Heart left ventricle (tissue), 16 donors: ENCODE data around the gene CPLANE2. TPM values are rescaled to one million over a fixed set of nuclear protein-coding genes. Genes with fewer than 3 reads are reported as not detected.

Experiments
- ATAC-seq, 4 donors: fragments of 200-7000 bp; cut with Tn5 transposase; one replicate each; pipeline ENCODE4 v1.9.1; 2020 to 2022; ENCODE audit warnings: moderate library complexity in 4 of 4, mild to moderate bottlenecking in 3 of 4, moderate number of reproducible peaks in 1 of 4
- DNase-seq, 5 donors: peaks; one replicate each; pipeline ENCODE4 v3.0.0-alpha.2; 2020
- H3K27ac ChIP-seq, 12 donors: fragments of 200-600 bp; sonication (generic) in 4 of 12; one replicate each; pipeline versions ENCODE4 v1.5.0 to v1.8.0; 2016 to 2022; ENCODE audit warnings: mild to moderate bottlenecking in 2 of 12
- H3K27me3 ChIP-seq, 9 donors: fragments of 200-600 bp; sonication (generic) in 2 of 9; one replicate each; pipeline versions ENCODE4 v1.5.1 to v1.8.0; 2016 to 2022; ENCODE audit warnings: mild to moderate bottlenecking in 3 of 9
- H3K36me3 ChIP-seq, 9 donors: fragments of 200-600 bp; sonication (generic) in 2 of 9; one replicate each; pipeline versions ENCODE4 v1.5.0 to v1.8.0; 2018 to 2022; ENCODE audit warnings: mild to moderate bottlenecking in 2 of 9
- H3K4me1 ChIP-seq, 12 donors: fragments of 200-600 bp; sonication (generic) in 4 of 12; one replicate each; pipeline versions ENCODE4 v1.5.0 to v1.8.0; 2016 to 2022; ENCODE audit warnings: mild to moderate bottlenecking in 3 of 12
- H3K4me3 ChIP-seq, 12 donors: fragments of 200-600 bp; sonication (generic) in 4 of 12; one replicate each; pipeline versions ENCODE4 v1.5.0 to v1.8.0; 2017 to 2022; ENCODE audit warnings: mild to moderate bottlenecking in 9 of 12, moderate library complexity in 4 of 12
- H3K9me3 ChIP-seq, 12 donors: fragments of 200-600 bp; sonication (generic) in 4 of 12; one replicate each; pipeline versions ENCODE4 v1.5.0 to v1.8.0; 2016 to 2022; ENCODE audit warnings: mild to moderate bottlenecking in 1 of 12
- CTCF ChIP-seq, 12 donors: fragments of 200-600 bp; sonication (generic) in 4 of 12; IDR thresholded peaks; one replicate each; pipeline versions ENCODE4 v1.5.0 to v1.8.0; 2018 to 2022; ENCODE audit warnings: antibody characterized with exemption in 12 of 12, mild to moderate bottlenecking in 5 of 12
- POLR2A ChIP-seq, 2 donors: fragments of 450-650 bp; IDR thresholded peaks; one replicate each; pipeline ENCODE4 v1.6.1; 2017; ENCODE audit warnings: antibody characterized with exemption in 2 of 2, mild to moderate bottlenecking in 2 of 2, moderate library complexity in 2 of 2
- WGBS, 4 donors: extraction: QIAGEN DNeasy Blood & Tissue Kit in 2 of 4; methylation state at CpG; one replicate each; pipeline versions ENCODE4 v1.1.5 to v1.1.7; 2013 to 2018; 5-methylcytosine and 5-hydroxymethylcytosine counted together
- intact Hi-C, 10 donors: fragments of 100-400 bp; cut with DNase I; formaldehyde crosslinking; loops; one replicate each; pipeline versions ENCODE4 v1.11.1 to v1.14.2; 2022
- polyA plus RNA-seq, 2 donors: library from polyadenylated mRNA; stranded (reverse); fragments of 200-250 nt; gene quantifications; one replicate each; pipeline ENCODE4 v1.2.3, GENCODE V29; 2013
- total RNA-seq, 9 donors: library from RNA; depleted of rRNA in 2 of 9; stranded (reverse); fragments of >200 nt in 2 of 9; fragmentation: NEBNext Ultra II Directional in 3 of 9; extraction: Animal tissue kit (Norgen Biotek cat#: 25700) in 3 of 9; gene quantifications; one replicate each; pipeline versions ENCODE4 v1.1.0 to v1.2.4, GENCODE V29; 2016 to 2023
- donor health status: ischemic (EF 13 %, LVEDD 7.1; RV severe dilation, severe dysfunction).
- donor health status: healthy with polysubstance abuse.
- donor health status: DM: no; HTN: yes; CAD: no.
- donor health status: DM: no; HTN: no; CAD: no.
- donor health status: ischemic (EF 25% LVEDD 6.9; RV normal size, moderate dysfunction).
- donor health status: ischemic (EF 25% LVEDD 5.7; RV mildly dilated, moderate dysfunction).
- donor health status: healthy.
- donor health status: DM: yes; HTN: yes; CAD: no.
- donor health status: ischemic (EF 35%, LVEDD 5.7; RV mildly dilated, moderate dysfunction).
- donor health status: nonischemic (EF 11% LVEDD 7.7; RV severe dilation, severe dysfunction).
- donor health status: DM: yes; HTN: yes; CAD: no.
- donor health status: PGD.
- donor health status: ischemic (EF 29% LVEDD 5.4; RV normal size, mild dysfunction).
- donor health status: nonischemic (EF 23%, LVEDD 6.1; RV moderate dilation, normal function).

CPLANE2 gene
- total and polyA plus RNA-seq, 11 donors, result 3.6 to 9.9 (median 5.7) TPM

GRCh38 chr1:16231331-16232315, 5.4 kb downstream of the CPLANE2 start:
- H3K27ac ChIP-seq, result no peak overlapping the region
- DNase-seq, result peak in 1 of 5 donors; percentile 13
- no peak overlapping the region for H3K4me3 ChIP-seq
- TF ChIP-seq CTCF (IDR thresholded peaks at IDR 0.05) (no peak), POLR2A (IDR thresholded peaks at IDR 0.05) (no peak)
- peaks cover 0 to 14% (median 0%) of the 10 kb centered on the region in 9 donors for H3K36me3 ChIP-seq
- peaks cover 0 to 4% (median 0%) of the 10 kb centered on the region in 12 donors for H3K9me3 ChIP-seq
- ATAC-seq, result no peak
- H3K27me3 ChIP-seq, result peaks cover 0 to 22% (median 12%) of the 10 kb centered on the region in 9 donors
- 90 to 95% (median 92%) methylated on average over 23 to 35 of the region's 35 CpGs for WGBS, 4 donors
- H3K4me1 ChIP-seq, result peaks cover 0 to 23% (median 9%) of the 10 kb centered on the region in 12 donors
- intact Hi-C loops, result no loop called here

- Histone ChIP-seq H3K9me3 (peaks cover 0 to 4% (median 0%) of the 10 kb centered on the region in 12 donors), H3K4me3 (no peak overlapping the region), H3K4me1 (peaks cover 0 to 18% (median 1%) of the 10 kb centered on the region in 12 donors), H3K36me3 (peaks cover 0 to 14% (median 0%) of the 10 kb centered on the region in 9 donors), H3K27ac (no peak overlapping the region), H3K27me3 (peaks cover 0 to 31% (median 13%) of the 10 kb centered on the region in 9 donors)
- no peak for TF ChIP-seq CTCF (IDR thresholded peaks at IDR 0.05)
- no peak for TF ChIP-seq POLR2A (IDR thresholded peaks at IDR 0.05)
- intact Hi-C loops, result no loop called here
- WGBS, 4 donors, result 87 to 90% (median 88%) methylated on average over 12 to 13 of the region's 13 CpGs
- DNase-seq (no peak), ATAC-seq (no peak)
These were observed 6.2 kb downstream of the CPLANE2 start for GRCh38 chr1:16230744-16231143.

DNA sequence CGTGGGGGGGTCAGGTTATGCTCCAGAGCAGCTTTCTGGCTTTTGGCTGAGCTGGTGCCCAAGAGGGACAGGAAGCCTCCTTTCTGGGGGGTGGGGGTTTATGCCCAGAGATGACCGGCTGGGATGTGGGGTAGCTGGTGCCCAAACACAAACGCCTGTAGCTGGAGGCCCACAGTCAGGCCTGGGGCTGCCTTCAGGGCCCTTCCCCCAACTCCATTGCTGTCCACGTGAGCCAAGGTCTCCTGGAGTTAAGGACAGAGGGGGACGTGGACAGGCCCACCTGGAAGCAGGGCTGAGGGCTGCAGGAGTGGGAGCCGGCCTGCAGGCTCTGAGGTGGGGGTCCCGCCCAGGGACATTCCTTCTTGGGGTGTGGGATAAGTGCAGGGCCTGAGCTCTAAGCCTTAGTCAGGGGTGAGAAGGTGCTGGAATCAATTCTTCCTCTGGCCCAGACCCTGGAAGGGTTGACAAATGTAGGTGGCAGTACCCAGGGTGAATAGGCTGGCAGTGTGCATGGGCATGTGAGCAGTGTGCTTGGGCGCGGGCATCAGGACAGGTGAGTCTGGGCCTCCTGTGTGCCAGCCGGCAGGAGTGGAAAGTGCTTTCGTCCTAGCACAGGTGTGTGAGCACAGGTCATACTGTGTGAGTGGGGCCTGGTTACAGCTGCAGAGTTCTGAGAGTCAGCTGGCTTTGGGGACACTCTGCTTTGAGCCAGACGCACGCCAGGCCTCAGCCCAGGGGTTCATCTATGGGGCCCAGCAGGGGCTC, 6.8 kb downstream of the CPLANE2 start:
- H3K27ac ChIP-seq, result no peak overlapping the region
- TF ChIP-seq CTCF (IDR thresholded peaks at IDR 0.05) (no peak), POLR2A (IDR thresholded peaks at IDR 0.05) (no peak)
- H3K4me3 ChIP-seq, result no peak overlapping the region
- H3K9me3 ChIP-seq, result peaks cover 0 to 4% (median 0%) of the 10 kb centered on the region in 12 donors
- H3K27me3 ChIP-seq, result peaks cover 0 to 31% (median 13%) of the 10 kb centered on the region in 9 donors
- peaks cover 0 to 16% (median 0%) of the 10 kb centered on the region in 12 donors for H3K4me1 ChIP-seq
- 85 to 88% (median 88%) methylated on average over 11 to 13 of the region's 13 CpGs for WGBS, 4 donors
- intact Hi-C loops, result no loop called here
- DNase-seq (no peak), ATAC-seq (no peak)
- H3K36me3 ChIP-seq, result peaks cover 0 to 14% (median 0%) of the 10 kb centered on the region in 9 donors
